ENCODE data around the gene ERICH2.

DNA sequence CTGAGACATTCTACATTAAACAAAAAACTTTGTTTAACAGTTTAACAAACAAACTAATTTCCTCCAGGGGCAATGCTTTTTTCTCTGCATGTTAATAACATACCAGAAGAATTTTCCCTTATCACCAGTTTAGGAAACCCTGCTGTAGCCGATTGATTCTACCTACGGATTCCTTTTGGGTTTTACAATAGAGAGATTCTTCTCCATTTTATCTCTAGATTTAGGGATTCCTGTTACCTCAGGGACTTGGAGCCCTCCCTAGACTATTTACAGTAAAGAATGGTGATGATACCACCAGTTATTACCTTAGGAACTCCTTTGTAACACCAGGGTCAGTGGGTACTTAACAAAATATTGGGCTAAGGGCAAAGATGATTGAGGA is 5.3 kb upstream of the ERICH2 start:
- TF ChIP-seq, protein P1, sequence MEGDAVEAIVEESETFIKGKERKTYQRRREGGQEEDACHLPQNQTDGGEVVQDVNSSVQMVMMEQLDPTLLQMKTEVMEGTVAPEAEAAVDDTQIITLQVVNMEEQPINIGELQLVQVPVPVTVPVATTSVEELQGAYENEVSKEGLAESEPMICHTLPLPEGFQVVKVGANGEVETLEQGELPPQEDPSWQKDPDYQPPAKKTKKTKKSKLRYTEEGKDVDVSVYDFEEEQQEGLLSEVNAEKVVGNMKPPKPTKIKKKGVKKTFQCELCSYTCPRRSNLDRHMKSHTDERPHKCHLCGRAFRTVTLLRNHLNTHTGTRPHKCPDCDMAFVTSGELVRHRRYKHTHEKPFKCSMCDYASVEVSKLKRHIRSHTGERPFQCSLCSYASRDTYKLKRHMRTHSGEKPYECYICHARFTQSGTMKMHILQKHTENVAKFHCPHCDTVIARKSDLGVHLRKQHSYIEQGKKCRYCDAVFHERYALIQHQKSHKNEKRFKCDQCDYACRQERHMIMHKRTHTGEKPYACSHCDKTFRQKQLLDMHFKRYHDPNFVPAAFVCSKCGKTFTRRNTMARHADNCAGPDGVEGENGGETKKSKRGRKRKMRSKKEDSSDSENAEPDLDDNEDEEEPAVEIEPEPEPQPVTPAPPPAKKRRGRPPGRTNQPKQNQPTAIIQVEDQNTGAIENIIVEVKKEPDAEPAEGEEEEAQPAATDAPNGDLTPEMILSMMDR (IDR thresholded peaks at IDR 0.05) = no peak
- TF ChIP-seq POLR2AphosphoS5 (IDR thresholded peaks at IDR 0.05) (no peak), POLR2A (IDR thresholded peaks at IDR 0.05; ENCODE audit: low read depth) (no peak)

Measured in esophagus muscularis mucosa (tissue), 3 donors.